Tibial nerve (tissue), 4 donors: ENCODE data around the gene ALDH1A3. TPM values are rescaled to one million over a fixed set of nuclear protein-coding genes. Genes with fewer than 3 reads are reported as not detected.
"Not testable (repeated sequence)": the region's sequence is repeated elsewhere in the genome, so short reads cannot be mapped to it uniquely, and the experiment has no call there.

Experiments
- DNase-seq, 2 donors: peaks; one replicate each; pipeline ENCODE4 v3.0.0-alpha.2; 2019; ENCODE audit warnings: low spot score in 2 of 2
- H3K27ac ChIP-seq, 4 donors: fragments of 200-600 bp; sonication (generic) in 3 of 4; one replicate each; pipeline ENCODE4 v1.5.1; 2017 to 2019; ENCODE audit warnings: mild to moderate bottlenecking in 1 of 4
- H3K27me3 ChIP-seq, 2 donors: fragments of 200-600 bp; sonication (generic) in 1 of 2; one replicate each; pipeline versions ENCODE4 v1.5.1 to v1.6.0; 2017 to 2019
- H3K36me3 ChIP-seq, 3 donors: fragments of 200-600 bp; sonication (generic); one replicate each; pipeline ENCODE4 v1.5.1; 2018 to 2019
- H3K4me1 ChIP-seq, 4 donors: fragments of 200-600 bp; sonication (generic) in 3 of 4; one replicate each; pipeline ENCODE4 v1.5.1; 2017 to 2019
- H3K4me3 ChIP-seq, 4 donors: fragments of 200-600 bp; sonication (generic) in 3 of 4; one replicate each; pipeline ENCODE4 v1.5.1; 2017 to 2019; ENCODE audit warnings: mild to moderate bottlenecking in 1 of 4, moderate library complexity in 1 of 4
- H3K9me3 ChIP-seq, 4 donors: fragments of 200-600 bp; sonication (generic) in 3 of 4; one replicate each; pipeline ENCODE4 v1.5.1; 2017 to 2019
- CTCF ChIP-seq, 5 experiments: fragments of 200-600 bp in 3 of 5; fragments of 450-650 bp in 2 of 5; sonication (generic) in 3 of 5; IDR thresholded peaks; one replicate each; pipeline ENCODE4 v1.5.1; 2016 to 2019; ENCODE audit warnings: antibody characterized with exemption in 5 of 5, mild to moderate bottlenecking in 3 of 5, moderate library complexity in 2 of 5
- EP300 ChIP-seq, 2 donors: sonication (generic); formaldehyde crosslinking; IDR thresholded peaks; one replicate each; pipeline ENCODE4 v1.6.1; 2017; ENCODE audit warnings: antibody characterized with exemption in 2 of 2, mild to moderate bottlenecking in 1 of 2
- POLR2A ChIP-seq, 2 donors: fragments of 450-650 bp; IDR thresholded peaks; one replicate each; pipeline ENCODE4 v1.6.1; 2017; ENCODE audit warnings: antibody characterized with exemption in 2 of 2, mild to moderate bottlenecking in 2 of 2, moderate library complexity in 2 of 2
- WGBS, 2 donors: methylation state at CpG; one replicate each; pipeline ENCODE4 v1.1.5; 2018; 5-methylcytosine and 5-hydroxymethylcytosine counted together
- total RNA-seq, 4 donors: library from RNA; depleted of rRNA; stranded (reverse); fragments of >200 nt; gene quantifications; one replicate each; pipeline ENCODE4 v1.1.0, GENCODE V29; 2016

The ALDH1A3 gene
- total RNA-seq, 4 donors from 2014 or later, result 30.6 to 69.6 (median 36.1) TPM

- Histone ChIP-seq H3K27ac (no peak overlapping the region), H3K4me1 (peaks cover 0 to 10% (median 2%) of the 10 kb centered on the region in 4 donors), H3K27me3 (no peaks in the 10 kb centered on the region), H3K36me3 (no peaks in the 10 kb centered on the region), H3K4me3 (no peak overlapping the region), H3K9me3 (no peaks in the 10 kb centered on the region)
- WGBS, 2 donors, result 93 to 96% methylated on average over 9 of the region's 9 CpGs
- TF ChIP-seq EP300 (IDR thresholded peaks at IDR 0.05), result no peak
- no peak for TF ChIP-seq CTCF (IDR thresholded peaks at IDR 0.05)
- TF ChIP-seq POLR2A (IDR thresholded peaks at IDR 0.05), result no peak
- DNase-seq, result no peak
Measured at GRCh38 chr15:100844778-100845177, 34.9 kb upstream of the ALDH1A3 start.

- H3K36me3 ChIP-seq, result no peaks in the 10 kb centered on the region
- peaks cover 0 to 11% (median 3%) of the 10 kb centered on the region in 4 donors for H3K4me1 ChIP-seq
- H3K9me3 ChIP-seq, result no peaks in the 10 kb centered on the region
- no peak overlapping the region for H3K27ac ChIP-seq
- no peak for TF ChIP-seq CTCF (IDR thresholded peaks at IDR 0.05)
- no peak for TF ChIP-seq EP300 (IDR thresholded peaks at IDR 0.05)
- TF ChIP-seq POLR2A (IDR thresholded peaks at IDR 0.05), result no peak
- DNase-seq, result no peak
- WGBS, 2 donors, result 92 to 95% methylated on average over 5 of the region's 5 CpGs
- H3K27me3 ChIP-seq, result no peaks in the 10 kb centered on the region
- no peak overlapping the region for H3K4me3 ChIP-seq
Measured at GRCh38 chr15:100847194-100847593, 32.4 kb upstream of the ALDH1A3 start.

- Histone ChIP-seq H3K4me3 (peak overlapping the region; percentile 43 to 59 (median 54)), H3K4me1 (peaks cover 0 to 11% (median 3%) of the 10 kb centered on the region in 4 donors), H3K36me3 (no peaks in the 10 kb centered on the region), H3K27me3 (no peaks in the 10 kb centered on the region), H3K27ac (peak overlapping the region in 3 of 4 donors; percentile 9 to 66 (median 56)), H3K9me3 (no peaks in the 10 kb centered on the region)
- TF ChIP-seq POLR2A (IDR thresholded peaks at IDR 0.05) (no peak), EP300 (IDR thresholded peaks at IDR 0.05) (peak in 1 of 2 donors; percentile 15), CTCF (IDR thresholded peaks at IDR 0.05) (peak; percentile 5 to 67 (median 33))
- DNase-seq, result no peak
- 27 to 43% methylated on average over 26 to 47 of the region's 47 CpGs for WGBS, 2 donors
Measured at GRCh38 chr15:100849021-100849854, 30.4 kb upstream of the ALDH1A3 start.

GRCh38 chr15:100849855-100850218 is 29.8 kb upstream of the ALDH1A3 start:
- Histone ChIP-seq H3K27me3 (no peaks in the 10 kb centered on the region), H3K9me3 (no peaks in the 10 kb centered on the region), H3K4me3 (peak overlapping the region; percentile 43 to 59 (median 54)), H3K4me1 (peaks cover 0 to 11% (median 3%) of the 10 kb centered on the region in 4 donors), H3K36me3 (no peaks in the 10 kb centered on the region), H3K27ac (peak overlapping the region in 3 of 4 donors; percentile 9 to 66 (median 56))
- WGBS, 2 donors, result 12 to 21% methylated on average over 21 to 22 of the region's 22 CpGs
- peak in 1 of 5 experiments; percentile 4 for TF ChIP-seq CTCF (IDR thresholded peaks at IDR 0.05)
- TF ChIP-seq POLR2A (IDR thresholded peaks at IDR 0.05), result no peak
- DNase-seq, result no peak

- not testable (repeated sequence) for H3K9me3 ChIP-seq, H3K27ac ChIP-seq, DNase-seq, H3K4me3 ChIP-seq, H3K36me3 ChIP-seq, H3K27me3 ChIP-seq
- H3K4me1 ChIP-seq, result peaks cover 0 to 11% (median 3%) of the 10 kb centered on the region in 4 donors
- WGBS, 2 donors, result 90 to 91% methylated on average over 12 of the region's 12 CpGs
Measured at GRCh38 chr15:100851428-100852015, 28.1 kb upstream of the ALDH1A3 start.
